Endothelial cell of umbilical vein (primary cell): Measurements from ENCODE around the gene CDK17. TPM values are rescaled to one million over a fixed set of nuclear protein-coding genes. Genes with fewer than 3 reads are reported as not detected.

ENCODE experiments used
- BruUV-seq: library from RNA; stranded (reverse); fragments of 400-500 nt; replicated peaks from 2 replicates; lab custom pipeline; 2021; lab: Mats Ljungman, UMichigan
- CTCF ChIA-PET: fragments of 300-600, 350-600 bp; sonication (Branson Sonifier 250); formaldehyde crosslinking; loops from one replicate; lab custom pipeline; 2021; ENCODE audit warnings: antibody characterized with exemption, inconsistent platforms; lab: Charles Lee
- POLR2A ChIA-PET: fragments of 300-600, 350-600 bp; sonication (Branson Sonifier 250); formaldehyde crosslinking; loops from one replicate; lab custom pipeline; 2021; ENCODE audit warnings: antibody characterized with exemption, inconsistent platforms; lab: Charles Lee
- DNase-seq: peaks from one replicate; pipeline ENCODE4 v3.0.0-alpha.2; 2011; ENCODE audit warnings: low read depth, low spot score
- FAIRE-seq: peaks from 2 replicates; lab custom pipeline; 2011; peaks lifted over from hg19 to GRCh38; lab: Jason Lieb, UNC
- H2AFZ ChIP-seq: 2 replicates; pipeline ENCODE4 v1.6.0; 2012; ENCODE audit warnings: low read depth, low read length, control low read depth, inconsistent platforms
- H3K27ac ChIP-seq: 2 replicates; pipeline ENCODE4 v1.5.1; 2011; ENCODE audit warnings: low read depth, mild to moderate bottlenecking, control low read depth, low read length, moderate library complexity; ENCODE audit not compliant: insufficient read depth
- H3K27me3 ChIP-seq, 2 experiments: 2 replicates each; pipeline versions ENCODE4 v1.6.0 to v1.6.1; 2011; ENCODE audit warnings: low read length in 2 of 2, mixed read lengths in 1 of 2; ENCODE audit not compliant: control insufficient read depth in 2 of 2, insufficient read depth in 2 of 2
- H3K36me3 ChIP-seq, 2 experiments: 2 replicates in 1 of 2; 3 replicates in 1 of 2; pipeline ENCODE4 v1.5.1; 2011; ENCODE audit warnings: low read length in 2 of 2, mild to moderate bottlenecking in 1 of 2, moderate library complexity in 1 of 2; ENCODE audit not compliant: control insufficient read depth in 2 of 2, insufficient read depth in 2 of 2; ENCODE audit errors: extremely low read depth in 1 of 2
- H3K4me1 ChIP-seq: 3 replicates; pipeline ENCODE4 v1.5.1; 2011; ENCODE audit warnings: mild to moderate bottlenecking, low read length; ENCODE audit not compliant: control insufficient read depth, insufficient read depth; ENCODE audit errors: extremely low read depth
- H3K4me2 ChIP-seq: 2 replicates; pipeline ENCODE4 v1.6.1; 2011; ENCODE audit warnings: low read length, control low read depth, mixed read lengths; ENCODE audit not compliant: insufficient read depth
- H3K4me3 ChIP-seq, 3 experiments: fragments of 200-600 bp in 1 of 3; sonication (generic), shearing (Covaris generic) in 1 of 3; replicated peaks in 1 of 3; 2 replicates each; pipeline ENCODE4 v1.5.1; 2011 to 2016; ENCODE audit warnings: control low read depth in 3 of 3, low read length in 3 of 3, mild to moderate bottlenecking in 2 of 3, inconsistent platforms in 1 of 3, low read depth in 1 of 3, moderate library complexity in 1 of 3; ENCODE audit not compliant: insufficient read depth in 1 of 3
- H3K79me2 ChIP-seq: 2 replicates; pipeline ENCODE4 v1.6.0; 2012; ENCODE audit warnings: low read length, inconsistent platforms; ENCODE audit not compliant: control insufficient read depth, insufficient read depth
- H3K9ac ChIP-seq: replicated peaks from 2 replicates; pipeline ENCODE3; 2011; ENCODE audit warnings: low read length, control low read depth; ENCODE audit not compliant: insufficient read depth; ENCODE audit errors: extremely low read depth
- H3K9me1 ChIP-seq: replicated peaks from 3 replicates; pipeline ENCODE4 v1.6.0; 2011; ENCODE audit warnings: mild to moderate bottlenecking, low read length; ENCODE audit not compliant: control insufficient read depth, insufficient read depth; ENCODE audit errors: extremely low read depth
- H3K9me3 ChIP-seq: replicated peaks from 2 replicates; pipeline ENCODE4 v1.5.1; 2012; ENCODE audit warnings: low read length, inconsistent platforms; ENCODE audit not compliant: control insufficient read depth, insufficient read depth
- H4K20me1 ChIP-seq: replicated peaks from 2 replicates; pipeline ENCODE3; 2011; ENCODE audit warnings: mild to moderate bottlenecking, low read length; ENCODE audit not compliant: control insufficient read depth, insufficient read depth; ENCODE audit errors: extremely low read depth
- CTCF ChIP-seq, 2 donors: IDR thresholded peaks; 1 replicate in 1 of 2; 2 replicates in 1 of 2; pipeline ENCODE4 v1.5.1; 2011; ENCODE audit warnings: low read length in 2 of 2, mild to moderate bottlenecking in 2 of 2, moderate library complexity in 2 of 2, control low read depth in 1 of 2, inconsistent platforms in 1 of 2, low read depth in 1 of 2; ENCODE audit not compliant: insufficient read depth in 1 of 2; ENCODE audit errors: extremely low read depth in 1 of 2
- EZH2 ChIP-seq: IDR thresholded peaks from 2 replicates; pipeline ENCODE4 v1.6.1; 2012; ENCODE audit warnings: borderline replicate concordance, low read depth, mild to moderate bottlenecking, moderate library complexity, low read length, inconsistent platforms; ENCODE audit not compliant: severe bottlenecking
- FOS ChIP-seq: IDR thresholded peaks from 2 replicates; pipeline ENCODE4 v1.6.1; 2011; ENCODE audit warnings: mild to moderate bottlenecking, low read length, moderate library complexity, borderline replicate concordance; ENCODE audit not compliant: insufficient read depth
- GATA2 ChIP-seq: IDR thresholded peaks from 2 replicates; pipeline ENCODE4 v1.7.0; 2011; ENCODE audit warnings: low read depth, mild to moderate bottlenecking, moderate library complexity, mixed read lengths, low read length; ENCODE audit not compliant: insufficient read length, insufficient read depth
- JUN ChIP-seq: IDR thresholded peaks from 2 replicates; pipeline ENCODE4 v1.6.1; 2011; ENCODE audit warnings: borderline replicate concordance, low read depth; ENCODE audit not compliant: insufficient read length, insufficient read depth
- MAX ChIP-seq: IDR thresholded peaks from 2 replicates; pipeline ENCODE4 v1.6.1; 2011; ENCODE audit not compliant: insufficient read depth, insufficient read length
- MYC ChIP-seq: IDR thresholded peaks from one replicate; pipeline ENCODE4 v1.6.1; 2011; ENCODE audit warnings: mild to moderate bottlenecking, low read depth, low read length
- POLR2A ChIP-seq: IDR thresholded peaks from 2 replicates; pipeline ENCODE4 v1.6.1; 2012; ENCODE audit warnings: low read depth, mild to moderate bottlenecking, control low read depth, low read length
- POLR2AphosphoS5 ChIP-seq: IDR thresholded peaks from 2 replicates; pipeline ENCODE4 v1.6.1; 2012; ENCODE audit warnings: low read depth, mild to moderate bottlenecking, control low read depth, low read length, moderate library complexity; ENCODE audit not compliant: insufficient read depth
- dilution Hi-C: fragments of 300-500 bp; cut with MboI; formaldehyde crosslinking; loops from one replicate; pipeline ENCODE4 v1.15.0; 2019; ENCODE audit warnings: low sequenced_read_pairs; ENCODE audit not compliant: extremely low pct_ligation_motif_present
- intact Hi-C: fragments of 100-400 bp; cut with micrococcal nuclease; formaldehyde crosslinking; loops from one replicate; pipeline ENCODE4 v1.10.0; 2022
- polyA plus RNA-seq, 4 experiments: library from polyadenylated mRNA; depleted of rRNA in 3 of 4; stranded (reverse) in 3 of 4; unstranded in 1 of 4; fragments of >200 nt; gene quantifications; 2 replicates each; pipeline versions ENCODE4 v1.2.1 to v1.2.3, GENCODE V29; 2011 to 2012; ENCODE audit warnings: missing spikeins in 1 of 4
- total RNA-seq: library from RNA; stranded (reverse); gene quantifications from 2 replicates; pipeline ENCODE4 v1.2.3, GENCODE V29; 2021

The CDK17 gene
- total and polyA plus RNA-seq, 2 donors (not counting 3 experiments of a cell fraction or from before 2014, with no cell fraction given): 61.1 to 176 TPM

- FAIRE-seq (no peak), DNase-seq (no peak)
- Histone ChIP-seq H3K79me2 (peaks cover 58% of the 10 kb centered on the region), H2AFZ (no peak overlapping the region), H3K27me3 (no peaks in the 10 kb centered on the region), H3K9ac (no peak overlapping the region), H3K9me3 (no peaks in the 10 kb centered on the region), H3K4me2 (no peak overlapping the region), H3K27ac (no peak overlapping the region), H3K4me3 (no peak overlapping the region), H3K36me3 (peaks cover 24 to 31% of the 10 kb centered on the region in 2 experiments), H4K20me1 (peaks cover 13% of the 10 kb centered on the region), H3K9me1 (no peaks in the 10 kb centered on the region), H3K4me1 (peaks cover 76% of the 10 kb centered on the region)
- BruUV-seq: no TSS peak
- dilution Hi-C loops: no loop called here
- TF ChIP-seq GATA2 (no peak), POLR2AphosphoS5 (no peak), CTCF (IDR thresholded peaks at IDR 0.05; ENCODE audit: extremely low read depth in 1 of 2, insufficient read depth in 1 of 2, low read depth in 1 of 2, low read length in 2 of 2) (no peak), FOS (no peak), MAX (no peak), POLR2A (no peak), EZH2 (no peak), MYC (no peak), JUN (no peak)
- intact Hi-C loops: loop anchor here (5.0 kb wide), 1 partner anchor 137 kb away; no protein-coding TSS in a partner anchor
- ChIA-PET POLR2A (interaction anchor here (0.5 kb wide), 1 partner anchor 60 kb away, joined by 3 read pairs; no protein-coding TSS in a partner anchor), CTCF (no interaction called here)
Measured at GRCh38 chr12:96260231-96260630, 140.0 kb downstream of the CDK17 start.
